GM19238 (cell line): ENCODE measurements around the gene ABHD2.
"Not testable (repeated sequence)": the region's sequence is repeated elsewhere in the genome, so short reads cannot be mapped to it uniquely, and the experiment has no call there.

ENCODE experiments used
- DNase-seq: peaks from one replicate; pipeline ENCODE4 v3.0.0; 2011; ENCODE audit warnings: low spot score; ENCODE audit not compliant: insufficient read length

The ABHD2 gene

GRCh38 chr15:89119489-89120478, 31.5 kb downstream of the ABHD2 start:
- no peak for DNase-seq

GRCh38 chr15:89120479-89121000, 32.3 kb downstream of the ABHD2 start:
- not testable (repeated sequence) for DNase-seq

GRCh38 chr15:89121414-89121813, 33.2 kb downstream of the ABHD2 start:
- no peak for DNase-seq

- DNase-seq: no peak
These were observed 34.4 kb downstream of the ABHD2 start for GRCh38 chr15:89122505-89123180.

- DNase-seq: no peak
These were observed 34.9 kb downstream of the ABHD2 start for GRCh38 chr15:89123181-89123525.

GRCh38 chr15:89125088-89125826, 37.0 kb downstream of the ABHD2 start:
- no peak for DNase-seq

GRCh38 chr15:89126009-89126408, 37.8 kb downstream of the ABHD2 start:
- DNase-seq: no peak

GRCh38 chr15:89127054-89127702, 38.9 kb downstream of the ABHD2 start:
- no peak for DNase-seq

GRCh38 chr15:89128320-89129122, 40.3 kb downstream of the ABHD2 start:
- no peak for DNase-seq

GRCh38 chr15:89129123-89129815, 41.0 kb downstream of the ABHD2 start:
- DNase-seq: peak; percentile 40

GRCh38 chr15:89129816-89130134, 41.5 kb downstream of the ABHD2 start:
- DNase-seq: no peak

GRCh38 chr15:89130201-89130600, 41.9 kb downstream of the ABHD2 start:
- peak; percentile 27 for DNase-seq

- no peak for DNase-seq
These were observed 43.5 kb downstream of the ABHD2 start for GRCh38 chr15:89131731-89132130.

GRCh38 chr15:89132611-89133507, 44.6 kb downstream of the ABHD2 start:
- no peak for DNase-seq

- not testable (repeated sequence) for DNase-seq
These were observed 47.3 kb downstream of the ABHD2 start for GRCh38 chr15:89135387-89136077.

GRCh38 chr15:89136078-89136806, 48.0 kb downstream of the ABHD2 start:
- no peak for DNase-seq
